HG03460 (cell line): ENCODE data around the gene FRMPD1.

Experiments
- ATAC-seq: cut with Tn5 transposase; IDR thresholded peaks from one replicate; pipeline ENCODE4 v1.9.1; 2021; ENCODE audit not compliant: unreplicated experiment

FRMPD1 gene

GRCh38 chr9:37632479-37632878 is 18.3 kb upstream of the FRMPD1 start:
- no peak for ATAC-seq

- ATAC-seq: no peak
Measured at GRCh38 chr9:37635808-37636207, 14.9 kb upstream of the FRMPD1 start.

GRCh38 chr9:37636511-37637448 is 14.0 kb upstream of the FRMPD1 start:
- ATAC-seq: no peak

GRCh38 chr9:37639109-37639762 is 11.5 kb upstream of the FRMPD1 start:
- no peak for ATAC-seq

GRCh38 chr9:37639841-37640240 is 10.9 kb upstream of the FRMPD1 start:
- ATAC-seq: no peak

GRCh38 chr9:37640246-37640645 is 10.5 kb upstream of the FRMPD1 start:
- ATAC-seq: no peak

GRCh38 chr9:37641331-37641730 is 9.4 kb upstream of the FRMPD1 start:
- ATAC-seq: no peak

GRCh38 chr9:37643214-37643613 is 7.5 kb upstream of the FRMPD1 start:
- ATAC-seq: no peak

- ATAC-seq: no peak
Measured at GRCh38 chr9:37645903-37646506, 4.7 kb upstream of the FRMPD1 start.

- no peak for ATAC-seq
Measured at GRCh38 chr9:37650299-37650872, 368 bp upstream of the FRMPD1 start.

- no peak for ATAC-seq
Measured at GRCh38 chr9:37652261-37652660, 1.5 kb downstream of the FRMPD1 start.

- ATAC-seq: no peak
Measured at GRCh38 chr9:37653385-37653784, 2.6 kb downstream of the FRMPD1 start.

GRCh38 chr9:37656936-37657335 is 6.2 kb downstream of the FRMPD1 start:
- no peak for ATAC-seq

- ATAC-seq: no peak
Measured at GRCh38 chr9:37660691-37661090, 9.9 kb downstream of the FRMPD1 start.

GRCh38 chr9:37663926-37664325 is 13.2 kb downstream of the FRMPD1 start:
- ATAC-seq: no peak

GRCh38 chr9:37667706-37668105 is 17.0 kb downstream of the FRMPD1 start:
- no peak for ATAC-seq

- ATAC-seq: no peak
Measured at GRCh38 chr9:37668116-37668601, 17.4 kb downstream of the FRMPD1 start.

- no peak for ATAC-seq
Measured at GRCh38 chr9:37669232-37669631, 18.5 kb downstream of the FRMPD1 start.

- no peak for ATAC-seq
Measured at GRCh38 chr9:37675661-37676060, 24.9 kb downstream of the FRMPD1 start.

GRCh38 chr9:37676411-37676830 is 25.7 kb downstream of the FRMPD1 start:
- ATAC-seq: no peak

- no peak for ATAC-seq
Measured at GRCh38 chr9:37677435-37677834, 26.7 kb downstream of the FRMPD1 start.
